NCI-H1930 (cell line): Measurements from ENCODE around the gene UBA6.
"Not testable (repeated sequence)": the region's sequence is repeated elsewhere in the genome, so short reads cannot be mapped to it uniquely, and the experiment has no call there.

Source experiments
- DNase-seq, 2 experiments: peaks; one replicate each; lab custom pipeline; 2025; lab: John Stamatoyannopoulos, UW

The UBA6 gene

DNA sequence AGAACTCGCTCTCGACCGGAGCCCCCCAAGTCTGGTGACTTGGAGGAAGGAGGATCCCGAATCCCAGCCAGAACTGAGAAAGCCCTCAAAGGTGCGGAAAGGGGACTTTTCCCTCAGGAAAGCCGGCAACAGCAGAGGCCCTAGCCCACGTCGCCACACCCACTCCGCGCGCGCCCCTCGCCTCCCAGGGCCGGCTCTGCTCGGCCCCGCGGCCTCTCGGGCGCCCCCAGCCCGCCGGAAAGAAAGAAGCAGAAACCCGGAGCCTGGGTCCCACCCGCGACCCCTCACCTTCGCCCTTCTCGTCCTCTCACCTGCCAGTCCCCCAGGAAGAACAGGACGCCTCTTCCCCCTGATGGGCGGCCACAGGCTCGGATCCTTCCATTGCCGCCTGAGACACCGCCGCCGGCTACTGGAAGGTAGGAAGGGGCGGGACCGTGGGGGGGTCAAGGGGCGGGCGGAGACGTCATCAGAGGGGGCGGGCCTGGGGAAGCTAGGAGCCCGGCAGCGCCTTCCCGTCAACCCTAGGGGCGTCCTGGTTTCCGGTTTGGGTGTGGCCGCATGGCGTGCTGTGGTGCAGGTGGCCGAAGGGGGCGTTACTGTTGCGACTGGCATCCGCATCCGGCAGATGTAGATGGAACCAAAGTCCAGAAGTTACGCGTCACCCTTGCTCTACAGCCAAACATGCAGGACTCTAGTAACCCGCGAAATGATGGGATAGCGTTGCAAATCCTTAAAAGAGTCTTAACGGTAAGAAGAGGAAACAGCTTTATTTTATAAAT lies at the start of gene UBA6:
Gene UBA6, minus strand, starts transcription at position 418 of the 779 bp plus-strand sequence. Its CDS starts 36 bp downstream, at position 382.
- DNase-seq: peak; percentile 92 to 96

DNA sequence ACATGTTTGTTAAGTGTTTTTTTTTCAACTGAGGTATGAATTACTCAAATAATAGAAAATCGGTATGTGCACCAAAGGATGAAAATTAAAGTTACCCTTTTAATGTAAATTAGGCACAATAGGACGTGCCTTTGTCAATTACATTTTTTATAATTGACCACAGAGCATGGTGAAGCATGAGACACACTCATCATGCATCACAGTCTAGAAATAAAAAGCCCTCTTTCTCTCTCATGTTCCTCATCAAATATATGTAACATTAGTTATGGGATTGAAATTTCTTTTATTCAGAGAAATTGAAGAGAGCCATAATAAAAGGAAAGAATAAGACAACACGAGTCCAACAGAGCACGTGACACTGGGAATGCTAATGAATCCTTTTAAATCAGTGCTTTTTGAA lies 49.7 kb upstream of the UBA6 start:
- DNase-seq: no peak

GRCh38 chr4:67749286-67749685 lies 48.3 kb upstream of the UBA6 start:
- DNase-seq: no peak

- DNase-seq: peak in 1 of 2 experiments; percentile 25
Measured at GRCh38 chr4:67746797-67747495, 46.0 kb upstream of the UBA6 start.

DNA sequence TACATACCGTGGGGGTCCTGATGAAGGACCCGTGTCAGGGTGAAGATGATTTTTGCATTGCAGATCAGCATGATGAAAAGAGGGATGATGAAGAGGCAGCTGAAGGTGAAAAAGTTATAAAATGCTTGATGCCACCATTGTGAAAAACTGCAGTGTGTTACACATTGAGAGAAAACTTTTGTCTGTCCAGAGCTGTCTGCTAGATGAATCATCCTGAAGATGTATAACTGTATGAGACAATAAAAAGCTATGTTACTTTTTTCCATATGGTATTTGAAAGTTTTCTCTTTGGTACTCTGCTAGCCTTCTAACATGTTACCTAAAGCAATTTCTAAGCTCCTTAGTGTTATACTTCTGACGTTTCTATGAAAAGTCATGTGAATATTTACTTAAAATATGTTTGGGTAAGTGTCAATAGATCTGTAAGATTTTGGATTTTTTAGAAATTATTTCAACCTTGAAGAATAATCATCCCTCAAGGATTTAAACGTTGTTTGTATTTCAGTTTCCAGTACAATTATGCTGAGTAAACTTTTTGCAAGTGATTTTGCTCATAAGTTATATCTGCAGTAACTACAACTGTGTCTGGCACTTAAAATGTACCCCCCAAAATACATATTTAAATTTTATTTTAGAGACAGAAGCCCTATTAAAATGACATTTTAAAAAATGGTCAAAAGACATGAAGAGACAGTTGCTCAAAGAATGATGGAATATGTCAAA lies 43.8 kb upstream of the UBA6 start:
- DNase-seq: no peak

GRCh38 chr4:67743194-67743593 lies 42.2 kb upstream of the UBA6 start:
- no peak for DNase-seq

GRCh38 chr4:67736262-67736661 lies 35.3 kb upstream of the UBA6 start:
- no peak for DNase-seq

DNA sequence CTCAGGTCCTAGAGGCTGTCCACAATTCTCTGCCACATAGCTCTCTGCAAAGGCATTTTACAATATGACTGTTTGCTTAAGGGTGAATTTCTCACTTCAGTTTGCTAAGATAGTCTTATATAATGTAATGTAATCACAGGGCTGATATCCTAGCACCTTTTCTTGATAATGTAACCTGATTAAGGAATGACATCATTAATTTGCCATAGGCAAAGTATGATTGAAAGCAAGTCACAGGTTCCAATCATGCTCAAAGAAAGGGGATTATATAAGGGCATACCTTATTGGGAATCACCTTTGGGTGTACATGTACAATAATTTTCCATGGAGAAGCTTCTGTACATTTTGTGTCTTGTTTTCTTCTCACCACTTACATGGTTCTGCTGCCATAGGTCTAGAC lies 34.4 kb upstream of the UBA6 start:
- no peak for DNase-seq

GRCh38 chr4:67730511-67730910 lies 29.6 kb upstream of the UBA6 start:
- DNase-seq: not testable (repeated sequence)

DNA sequence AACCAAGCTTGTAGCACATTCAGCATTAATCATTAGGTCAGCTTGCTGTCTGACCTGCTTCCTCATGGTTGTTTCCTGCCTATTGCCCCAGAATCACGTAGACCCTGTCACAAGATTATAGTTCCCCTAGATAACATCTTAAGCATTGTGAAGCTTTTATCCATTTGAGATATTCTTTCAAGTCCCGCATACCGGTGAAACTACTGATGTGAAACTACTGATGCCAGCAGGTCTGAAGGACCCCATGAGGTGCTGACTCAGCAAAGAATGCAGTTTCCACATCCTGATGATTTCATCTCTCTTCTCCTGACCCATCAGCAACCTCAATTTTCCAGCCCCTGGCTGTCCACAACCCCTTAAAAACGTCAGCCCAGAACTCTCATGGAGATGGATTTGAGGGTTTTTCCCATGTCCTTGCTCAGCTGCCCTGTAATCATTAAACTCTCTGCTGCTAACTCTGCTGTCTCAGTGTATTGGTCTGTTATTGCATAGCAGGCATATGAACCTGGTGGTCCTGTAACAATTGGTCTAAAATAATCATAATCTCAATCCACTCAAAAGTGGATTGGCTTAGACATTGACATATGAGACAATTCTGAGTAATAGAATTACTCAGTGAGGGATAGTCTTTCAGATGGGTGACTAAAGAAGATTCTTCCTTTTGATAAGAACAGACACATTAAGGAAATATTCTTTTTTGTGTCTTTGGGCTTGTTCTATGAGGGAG lies 26.3 kb upstream of the UBA6 start:
- DNase-seq: no peak

DNA sequence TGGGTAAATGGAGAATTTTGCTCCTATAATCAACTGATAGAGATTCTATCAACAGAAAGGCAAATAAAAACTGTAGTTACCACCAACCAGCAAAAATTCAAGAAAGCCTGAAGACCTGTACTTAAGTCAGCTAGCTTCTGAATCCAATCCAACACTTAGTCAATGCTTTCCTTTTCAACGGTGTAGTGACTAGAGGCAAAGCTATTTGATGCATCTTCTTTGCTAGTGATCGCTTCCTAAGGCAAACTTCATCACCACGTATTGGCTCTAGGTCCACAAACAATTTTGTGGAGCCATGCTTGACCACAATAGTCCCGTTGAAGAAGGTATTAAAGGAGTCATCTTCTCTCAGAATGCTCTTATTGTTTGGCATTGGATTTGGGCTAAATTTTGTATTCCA lies 25.0 kb upstream of the UBA6 start:
- DNase-seq: no peak

- DNase-seq: no peak
Measured at GRCh38 chr4:67725132-67725531, 24.2 kb upstream of the UBA6 start.

DNA sequence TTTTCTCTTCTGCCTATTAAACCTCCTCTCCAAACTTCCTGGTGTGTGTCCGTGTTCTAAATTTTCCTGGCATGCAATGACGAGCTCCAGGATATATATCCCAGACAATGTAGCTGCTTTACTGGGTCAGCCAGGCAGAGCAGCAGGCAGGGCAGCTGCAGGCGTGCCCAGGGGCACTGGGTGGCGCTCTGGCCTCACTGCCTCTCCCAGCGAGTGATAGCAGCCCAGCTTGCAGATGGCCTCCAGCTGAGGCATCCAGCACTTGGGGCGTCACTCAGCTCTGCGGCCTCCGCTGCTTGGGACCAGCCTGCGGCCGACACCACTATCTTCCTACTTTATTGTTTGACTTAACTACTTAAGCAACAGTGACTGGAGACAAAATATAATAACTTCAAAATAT lies 23.0 kb upstream of the UBA6 start:
- DNase-seq: no peak

- no peak for DNase-seq
Measured at GRCh38 chr4:67723341-67723740, 22.4 kb upstream of the UBA6 start.

GRCh38 chr4:67721770-67722597 lies 21.0 kb upstream of the UBA6 start:
- no peak for DNase-seq

DNA sequence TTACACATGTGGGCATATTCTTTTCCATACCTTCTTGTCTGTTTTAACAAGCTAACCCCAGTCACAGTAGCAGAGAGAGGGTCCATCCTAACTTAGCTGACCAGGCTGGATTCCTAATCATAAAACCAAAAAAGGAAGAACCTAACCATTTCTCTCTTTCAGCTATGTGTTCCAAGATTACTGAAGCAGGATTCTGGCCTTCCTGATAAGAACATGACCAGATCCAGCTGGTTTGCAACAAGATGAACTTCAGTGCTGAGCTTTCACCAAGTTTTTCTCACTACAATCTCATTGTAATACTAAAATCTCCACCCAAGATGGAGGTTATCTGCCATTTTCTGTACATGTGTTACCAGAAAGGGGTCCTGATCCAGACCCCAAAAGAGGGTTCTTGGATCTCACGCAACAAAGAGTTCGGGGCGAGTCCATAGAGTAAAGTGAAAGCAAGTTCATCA lies 20.4 kb upstream of the UBA6 start:
- no peak for DNase-seq

DNA sequence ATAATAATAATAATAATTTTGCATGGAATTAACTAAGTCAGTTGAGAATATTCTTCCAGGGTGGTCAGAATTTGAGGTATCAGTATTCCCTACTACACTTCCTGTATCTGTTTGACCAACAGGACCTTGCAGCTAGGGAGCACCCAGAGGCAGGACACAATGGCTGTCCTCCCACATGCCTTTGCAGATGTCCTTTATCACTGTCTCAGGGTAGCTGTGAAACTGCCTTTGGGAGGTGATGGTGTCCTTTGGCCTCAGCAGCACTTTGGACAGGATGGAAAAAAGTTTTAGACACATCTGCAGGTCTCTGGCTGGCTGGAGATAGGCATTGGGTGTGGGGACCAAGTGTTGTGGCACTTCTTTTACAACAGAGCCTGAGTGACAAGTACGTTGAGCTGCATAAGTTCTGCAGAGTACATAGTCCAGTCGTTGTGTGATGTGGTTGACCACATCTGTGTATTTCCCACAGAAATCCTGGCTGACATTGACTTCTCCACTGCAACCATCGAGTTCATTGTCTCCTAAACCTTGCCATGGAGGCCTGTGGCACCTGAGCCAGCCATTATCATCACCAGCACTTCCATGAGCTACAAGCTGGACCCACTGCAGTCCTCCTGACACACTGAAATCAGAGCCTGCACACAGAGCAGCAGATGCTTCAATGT lies 19.1 kb upstream of the UBA6 start:
- DNase-seq: no peak

GRCh38 chr4:67718848-67719247 lies 17.9 kb upstream of the UBA6 start:
- DNase-seq: no peak

- DNase-seq: no peak
Measured at GRCh38 chr4:67717586-67717985, 16.6 kb upstream of the UBA6 start.

- no peak for DNase-seq
Measured at GRCh38 chr4:67714955-67715354, 14.0 kb upstream of the UBA6 start.

DNA sequence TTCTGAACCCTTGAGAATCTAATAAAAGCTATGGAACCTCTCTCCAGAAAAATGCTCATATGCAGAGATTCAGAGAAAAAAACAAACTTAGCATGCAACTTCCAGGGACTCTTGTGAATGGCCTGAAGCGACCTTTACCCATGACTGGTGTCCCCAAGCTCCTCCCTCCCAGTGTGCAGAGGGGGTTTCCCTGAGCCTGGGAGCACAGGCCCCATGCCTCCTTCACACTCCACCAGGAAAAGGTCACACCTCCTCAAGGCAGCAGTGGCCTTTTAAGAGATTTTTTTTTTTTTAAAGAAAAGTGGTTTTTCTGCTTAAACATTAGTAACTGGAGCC lies 13.3 kb upstream of the UBA6 start:
- DNase-seq: no peak
